ENCODE measurements around the gene NCOR2.

NCOR2 gene

GRCh38 chr12:124541322-124541721 lies 26.1 kb downstream of the NCOR2 start:
- DNase-seq: no peak

- no peak for DNase-seq
Observed at GRCh38 chr12:124539084-124540041, 28.0 kb downstream of the NCOR2 start.

- no peak for DNase-seq
Observed at GRCh38 chr12:124538194-124539082, 29.0 kb downstream of the NCOR2 start.

- DNase-seq: no peak
Observed at GRCh38 chr12:124537525-124538193, 29.8 kb downstream of the NCOR2 start.

- DNase-seq: no peak
Observed at GRCh38 chr12:124536641-124537040, 30.8 kb downstream of the NCOR2 start.

GRCh38 chr12:124534776-124535740 lies 32.4 kb downstream of the NCOR2 start:
- no peak for DNase-seq

GRCh38 chr12:124533456-124533855 lies 34.0 kb downstream of the NCOR2 start:
- no peak for DNase-seq

- no peak for DNase-seq
Observed at GRCh38 chr12:124532967-124533366, 34.4 kb downstream of the NCOR2 start.

- DNase-seq: no peak
Observed at GRCh38 chr12:124532331-124532750, 35.1 kb downstream of the NCOR2 start.

GRCh38 chr12:124531906-124532305 lies 35.5 kb downstream of the NCOR2 start:
- no peak for DNase-seq

- DNase-seq: no peak
Observed at GRCh38 chr12:124531281-124531745, 36.1 kb downstream of the NCOR2 start.

GRCh38 chr12:124530637-124531263 lies 36.7 kb downstream of the NCOR2 start:
- DNase-seq: no peak

GRCh38 chr12:124529565-124530276 lies 37.7 kb downstream of the NCOR2 start:
- no peak for DNase-seq

- DNase-seq: no peak
Observed at GRCh38 chr12:124527861-124528561, 39.4 kb downstream of the NCOR2 start.

- no peak for DNase-seq
Observed at GRCh38 chr12:124525927-124526692, 41.3 kb downstream of the NCOR2 start.

- no peak for DNase-seq
Observed at GRCh38 chr12:124525455-124525854, 42.0 kb downstream of the NCOR2 start.

GRCh38 chr12:124524231-124524925 lies 43.0 kb downstream of the NCOR2 start:
- DNase-seq: no peak

GRCh38 chr12:124523071-124523470 lies 44.3 kb downstream of the NCOR2 start:
- DNase-seq: no peak
